Measurements from ENCODE around the gene CCDC81. TPM values are rescaled to one million over a fixed set of nuclear protein-coding genes. Genes with fewer than 3 reads are reported as not detected.
"Not testable (repeated sequence)": the region's sequence is repeated elsewhere in the genome, so short reads cannot be mapped to it uniquely, and the experiment has no call there.

CCDC81 gene
- total and polyA plus RNA-seq, 4 donors: 2.1 to 17.1 (median 7.1) TPM

GRCh38 chr11:86418917-86419316 is 44.2 kb downstream of the CCDC81 start:
- no peak for ATAC-seq (ENCODE audit: insufficient read depth, low FRiP score)
- no peak for TF ChIP-seq CTCF (IDR thresholded peaks at IDR 0.05; ENCODE audit: control extremely low read depth, extremely low read depth)

GRCh38 chr11:86421946-86422345 is 47.3 kb downstream of the CCDC81 start:
- no peaks in the 10 kb centered on the region for H3K4me1 ChIP-seq (ENCODE audit: control insufficient read depth in 5 of 5, insufficient read depth in 5 of 5, low read length in 5 of 5)
- H3K27me3 ChIP-seq (ENCODE audit: control insufficient read depth in 3 of 3, insufficient read depth in 3 of 3, low read length in 2 of 3): no peaks in the 10 kb centered on the region
- no peaks in the 10 kb centered on the region for H3K36me3 ChIP-seq (ENCODE audit: control insufficient read depth in 4 of 4, insufficient read depth in 4 of 4, low read length in 4 of 4)
- no peak overlapping the region for H3K27ac ChIP-seq (ENCODE audit: low read depth in 1 of 2, low read length in 1 of 2)
- H3K4me3 ChIP-seq: no peak overlapping the region
- ATAC-seq (ENCODE audit: insufficient read depth, low FRiP score): no peak
- WGBS, 2 donors: 57 to 80% methylated on average over 4 of the region's 4 CpGs
- no peak for DNase-seq
- H3K9ac ChIP-seq (ENCODE audit: insufficient read depth in 1 of 2, low read length in 2 of 2): no peak overlapping the region
- H3K9me3 ChIP-seq (ENCODE audit: control insufficient read depth in 4 of 4, insufficient read depth in 3 of 4, low read length in 3 of 4): peaks cover 0 to 5% (median 0%) of the 10 kb centered on the region in 4 donors
- TF ChIP-seq CTCF (IDR thresholded peaks at IDR 0.05; ENCODE audit: control extremely low read depth, extremely low read depth): no peak

More at GRCh38 chr11:86418917-86419316, 44.2 kb downstream of the CCDC81 start:
- H3K36me3 ChIP-seq (ENCODE audit: control insufficient read depth in 4 of 4, insufficient read depth in 4 of 4, low read length in 4 of 4): no peaks in the 10 kb centered on the region
- no peaks in the 10 kb centered on the region for H3K4me1 ChIP-seq (ENCODE audit: control insufficient read depth in 5 of 5, insufficient read depth in 5 of 5, low read length in 5 of 5)
- no peaks in the 10 kb centered on the region for H3K27me3 ChIP-seq (ENCODE audit: control insufficient read depth in 3 of 3, insufficient read depth in 3 of 3, low read length in 2 of 3)
- no peak for DNase-seq
- H3K9me3 ChIP-seq (ENCODE audit: control insufficient read depth in 4 of 4, insufficient read depth in 3 of 4, low read length in 3 of 4): no peaks in the 10 kb centered on the region
- no peak overlapping the region for H3K27ac ChIP-seq (ENCODE audit: low read depth in 1 of 2, low read length in 1 of 2)
- 28 to 49% methylated on average over 2 of the region's 2 CpGs for WGBS, 2 donors
- H3K9ac ChIP-seq (ENCODE audit: insufficient read depth in 1 of 2, low read length in 2 of 2): no peak overlapping the region
- H3K4me3 ChIP-seq: no peak overlapping the region

- Histone ChIP-seq H3K9ac (ENCODE audit: insufficient read depth in 1 of 2, low read length in 2 of 2) (no peak overlapping the region), H3K4me1 (ENCODE audit: control insufficient read depth in 5 of 5, insufficient read depth in 5 of 5, low read length in 5 of 5) (no peaks in the 10 kb centered on the region), H3K36me3 (ENCODE audit: control insufficient read depth in 4 of 4, insufficient read depth in 4 of 4, low read length in 4 of 4) (no peaks in the 10 kb centered on the region), H3K27ac (ENCODE audit: low read depth in 1 of 2, low read length in 1 of 2) (no peak overlapping the region), H3K4me3 (no peak overlapping the region), H3K9me3 (ENCODE audit: control insufficient read depth in 4 of 4, insufficient read depth in 3 of 4, low read length in 3 of 4) (peaks cover 0 to 6% (median 0%) of the 10 kb centered on the region in 4 donors), H3K27me3 (ENCODE audit: control insufficient read depth in 3 of 3, insufficient read depth in 3 of 3, low read length in 2 of 3) (no peaks in the 10 kb centered on the region)
- DNase-seq (no peak), ATAC-seq (ENCODE audit: insufficient read depth, low FRiP score) (no peak)
- no peak for TF ChIP-seq CTCF (IDR thresholded peaks at IDR 0.05; ENCODE audit: control extremely low read depth, extremely low read depth)
- 59 to 74% methylated on average over 12 of the region's 12 CpGs for WGBS, 2 donors
These were observed 47.7 kb downstream of the CCDC81 start for GRCh38 chr11:86422371-86422770.

GRCh38 chr11:86423488-86423887 is 48.8 kb downstream of the CCDC81 start:
- 58 to 67% methylated on average over 4 of the region's 4 CpGs for WGBS, 2 donors
- H3K27ac ChIP-seq (ENCODE audit: low read depth in 1 of 2, low read length in 1 of 2); DNase-seq; H3K9ac ChIP-seq (ENCODE audit: insufficient read depth in 1 of 2, low read length in 2 of 2); ATAC-seq (ENCODE audit: insufficient read depth, low FRiP score); H3K27me3 ChIP-seq (ENCODE audit: control insufficient read depth in 3 of 3, insufficient read depth in 3 of 3, low read length in 2 of 3); H3K4me1 ChIP-seq (ENCODE audit: control insufficient read depth in 5 of 5, insufficient read depth in 5 of 5, low read length in 5 of 5); H3K36me3 ChIP-seq (ENCODE audit: control insufficient read depth in 4 of 4, insufficient read depth in 4 of 4, low read length in 4 of 4); H3K4me3 ChIP-seq: not testable (repeated sequence)
- H3K9me3 ChIP-seq (ENCODE audit: control insufficient read depth in 4 of 4, insufficient read depth in 3 of 4, low read length in 3 of 4): peaks cover 0 to 10% (median 0%) of the 10 kb centered on the region in 4 donors
